Activated naive CD4-positive, alpha-beta T cell (primary cell): ENCODE measurements around the gene HELZ2.

Experiments used
- DNase-seq, 4 experiments: peaks; one replicate each; lab custom pipeline; 2025; lab: John Stamatoyannopoulos, UW

The HELZ2 gene

DNA sequence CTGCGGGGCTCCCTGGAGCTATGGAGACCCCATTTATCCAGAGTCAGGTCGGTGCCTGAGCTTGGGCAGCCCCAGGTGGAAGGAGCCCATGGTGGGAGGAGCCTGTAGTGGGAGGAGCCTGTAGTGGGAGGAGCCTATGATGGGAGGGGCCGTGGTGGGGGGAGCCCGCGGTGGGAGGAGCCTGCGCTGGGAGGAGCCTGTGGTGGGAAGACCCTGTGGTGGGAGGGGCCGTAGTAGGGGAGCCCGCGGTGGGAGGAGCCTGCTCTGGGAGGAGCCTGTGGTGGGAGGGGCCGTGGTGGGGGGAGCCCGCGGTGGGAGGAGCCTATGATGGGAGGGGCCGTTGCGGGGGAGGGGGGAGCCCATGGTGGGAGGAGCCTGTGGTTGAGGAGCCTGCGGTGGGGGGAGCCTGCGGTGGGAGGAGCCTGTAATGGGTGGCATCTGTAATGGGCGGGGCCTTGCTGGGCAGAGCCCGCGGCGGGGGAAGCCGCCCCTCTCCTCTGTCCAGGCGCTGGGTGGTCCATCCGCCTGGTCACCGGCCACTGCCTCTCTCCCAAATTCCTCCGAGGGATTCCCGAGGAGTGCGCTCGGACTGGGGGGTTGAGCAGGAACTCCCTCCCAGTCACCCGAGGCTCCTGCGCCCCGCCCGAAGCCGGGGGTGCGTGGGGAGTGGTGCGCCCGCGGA is 20.6 kb downstream of the HELZ2 start:
- DNase-seq, result peak; percentile 79 to 91 (median 90)

GRCh38 chr20:63552481-63553249 is 21.4 kb downstream of the HELZ2 start:
- DNase-seq, result peak in 1 of 4 experiments; percentile 40

- no peak for DNase-seq
Observed at GRCh38 chr20:63551068-63551467, 23.0 kb downstream of the HELZ2 start.

DNA sequence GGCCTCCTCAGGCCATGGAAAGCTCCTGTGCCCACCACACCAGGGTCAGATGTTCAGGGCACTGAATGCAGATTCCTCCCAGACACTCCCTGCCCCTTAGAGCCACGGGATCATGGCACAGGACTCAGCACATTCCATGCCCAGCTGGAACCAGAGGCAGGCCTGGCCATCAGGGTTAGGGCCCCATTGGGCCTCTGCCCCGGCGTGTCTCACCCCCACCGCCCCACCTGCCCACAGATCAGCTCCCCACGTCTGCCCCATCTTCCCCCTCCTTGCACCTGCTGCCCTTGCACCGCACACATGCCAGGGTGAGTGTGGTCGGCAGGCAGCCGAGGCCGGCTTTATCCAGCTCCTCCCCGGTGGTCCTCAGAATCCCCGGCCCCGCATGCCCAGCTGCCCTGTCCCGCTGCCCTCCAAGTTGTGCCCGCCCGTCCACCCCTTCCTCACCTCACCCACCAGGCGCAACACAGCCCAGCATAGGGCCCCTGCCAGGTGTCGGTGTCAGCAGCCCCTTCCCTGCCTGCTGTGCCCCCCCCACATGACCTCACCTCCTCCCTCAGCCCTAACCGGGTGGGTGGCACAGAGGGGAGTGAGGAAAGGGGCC is 24.3 kb downstream of the HELZ2 start:
- no peak for DNase-seq

DNA sequence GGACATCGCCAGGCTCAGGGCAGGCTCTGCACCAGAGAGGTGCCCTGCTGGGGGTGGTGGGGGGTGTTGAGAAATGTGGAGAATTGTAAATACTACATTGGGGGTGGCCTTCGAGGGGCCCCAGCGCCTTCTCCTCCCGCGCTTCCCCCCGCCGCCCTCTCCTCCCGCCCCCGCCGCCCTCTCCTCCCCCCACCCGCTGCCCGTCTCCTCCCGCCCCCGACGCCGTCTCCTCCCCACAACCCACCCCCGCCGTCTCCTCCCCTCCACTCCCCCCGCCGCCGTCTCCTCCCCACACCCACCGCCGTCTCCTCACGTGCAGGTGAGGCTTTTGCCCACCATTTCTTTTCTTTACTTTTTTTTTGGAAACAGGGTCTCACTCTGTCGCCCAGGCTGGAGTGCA is 25.0 kb downstream of the HELZ2 start:
- no peak for DNase-seq

DNA sequence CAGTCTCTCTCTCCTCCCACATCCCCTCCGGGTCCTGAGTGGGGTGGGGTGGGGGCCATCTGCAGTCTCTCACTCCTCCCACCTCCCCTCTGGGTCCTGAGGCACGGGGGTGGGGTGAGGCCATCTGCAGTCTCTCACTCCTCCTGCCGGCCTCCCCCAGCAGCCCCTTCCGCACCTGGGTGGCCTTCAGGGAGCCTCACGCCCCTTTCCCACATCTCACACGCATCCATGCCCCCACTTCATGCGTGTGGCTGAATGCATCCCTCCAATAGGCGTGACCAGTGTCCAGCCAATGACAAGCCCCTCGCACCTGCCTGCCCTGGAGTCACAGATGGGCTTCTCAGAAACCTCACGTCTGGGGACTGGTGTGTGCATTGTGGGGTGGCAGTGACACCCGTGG is 25.5 kb downstream of the HELZ2 start:
- DNase-seq, result no peak

DNA sequence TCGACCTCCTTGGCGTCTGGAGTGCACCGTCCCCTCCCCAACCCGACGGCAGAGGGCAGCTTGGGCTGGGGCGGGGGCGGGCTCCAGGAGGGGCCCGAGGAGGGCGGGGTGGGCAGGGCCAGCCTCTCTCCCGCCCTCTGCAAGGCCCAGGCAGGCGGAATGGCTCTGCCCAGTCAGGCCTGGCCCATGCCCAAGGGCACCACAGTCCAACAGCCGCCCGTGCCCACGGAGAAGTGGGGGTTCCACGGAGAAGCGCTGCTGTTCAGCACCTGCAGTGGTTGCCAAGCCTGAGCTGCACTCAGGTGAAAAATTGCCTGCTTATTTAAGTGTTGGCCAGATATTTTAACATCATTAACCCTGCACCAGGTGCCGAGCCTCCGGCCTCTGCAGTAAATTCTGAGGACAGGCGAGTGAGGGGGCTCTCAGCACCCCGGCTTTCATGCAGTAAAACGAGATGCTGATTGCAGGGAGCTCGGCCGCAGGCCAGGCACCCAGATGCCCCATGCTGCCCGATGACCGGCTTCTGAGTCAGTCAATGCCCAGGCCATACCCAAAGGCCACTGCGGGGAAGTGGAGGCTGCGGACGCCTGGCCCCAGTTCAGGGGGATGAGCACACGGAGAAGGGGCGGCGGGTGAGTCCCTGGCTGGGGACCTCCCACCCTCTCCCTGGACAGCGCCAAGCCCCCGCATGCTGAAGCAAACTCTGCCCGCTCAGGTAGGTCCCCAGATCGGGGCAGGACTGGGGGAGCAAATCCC is 26.1 kb downstream of the HELZ2 start, which contains the start of gene SRMS:
Gene SRMS, minus strand, starts transcription at position 25 of the 756 bp plus-strand sequence. CDS start 286 bp downstream, outside the sequence.
- no peak for DNase-seq

DNA sequence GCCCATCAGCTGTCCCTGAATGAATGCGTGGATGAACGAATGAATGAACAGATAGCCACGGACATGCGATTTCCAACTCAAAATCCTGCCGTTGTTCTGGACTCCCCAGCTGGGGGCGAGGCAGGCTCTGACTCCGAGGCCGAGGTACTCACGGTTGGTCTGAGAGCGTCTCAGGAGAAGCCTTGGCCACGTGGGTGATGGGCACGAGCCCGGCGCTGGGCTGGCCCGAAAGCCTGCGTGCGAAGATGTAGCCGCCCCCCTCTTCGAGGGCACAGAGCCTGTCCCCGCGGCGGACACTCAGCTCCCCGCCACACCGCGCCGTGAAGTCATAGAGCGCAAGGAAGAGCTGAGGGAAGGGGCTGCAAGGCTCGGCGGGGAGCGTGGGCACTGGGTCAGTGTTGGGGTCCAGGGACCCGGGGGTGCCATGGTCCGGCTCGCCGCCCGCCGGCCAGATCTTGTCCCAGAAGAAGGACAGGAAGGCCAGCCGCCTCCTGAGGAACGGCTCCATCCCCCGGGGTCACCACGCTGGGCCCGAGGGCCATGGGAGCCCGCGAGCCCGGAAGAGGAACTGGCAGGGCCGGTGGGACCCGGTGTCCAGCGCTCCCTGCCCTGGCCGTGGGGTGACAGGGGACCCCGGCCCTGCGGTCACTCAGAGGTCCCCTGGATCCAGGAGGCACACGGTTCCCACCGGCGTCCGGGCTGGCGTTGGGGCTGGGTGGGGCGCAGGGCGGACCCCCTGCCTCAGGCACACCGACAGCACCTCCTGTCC is 26.9 kb downstream of the HELZ2 start:
- DNase-seq, result no peak

DNA sequence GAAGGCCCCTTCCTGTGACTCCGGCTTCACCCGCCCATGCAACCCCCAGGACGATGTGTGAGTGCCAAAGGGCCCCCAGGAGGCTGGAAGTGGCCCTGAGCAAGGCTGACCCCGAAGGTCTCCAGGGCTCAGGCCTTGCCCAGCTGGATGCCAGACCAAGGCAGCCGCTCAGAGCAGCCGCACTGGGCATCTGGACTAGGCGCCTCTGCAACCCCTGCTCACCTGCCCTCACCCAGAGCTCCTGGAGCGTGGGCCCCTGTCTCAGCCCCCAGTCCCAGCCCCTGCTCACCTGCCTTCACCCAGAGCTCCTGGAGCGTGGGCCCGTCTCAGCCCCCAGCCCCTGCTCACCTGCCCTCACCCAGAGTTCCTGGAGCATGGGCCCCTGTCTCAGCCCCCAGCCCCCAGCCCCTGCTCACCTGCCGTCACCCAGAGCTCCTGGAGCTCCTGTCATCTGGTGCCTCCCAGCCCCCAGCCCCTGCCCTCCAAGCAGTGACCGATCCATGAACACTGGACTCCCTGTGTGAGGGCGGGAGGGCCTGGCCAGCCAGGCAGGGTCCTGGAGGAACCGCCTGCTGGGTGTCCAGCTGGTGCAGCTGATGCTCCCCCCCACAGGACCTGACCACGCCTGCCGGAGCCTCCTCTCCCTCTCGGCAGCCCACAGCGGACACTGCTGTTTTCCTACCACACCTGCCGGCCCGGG is 27.6 kb downstream of the HELZ2 start:
- DNase-seq, result no peak

DNA sequence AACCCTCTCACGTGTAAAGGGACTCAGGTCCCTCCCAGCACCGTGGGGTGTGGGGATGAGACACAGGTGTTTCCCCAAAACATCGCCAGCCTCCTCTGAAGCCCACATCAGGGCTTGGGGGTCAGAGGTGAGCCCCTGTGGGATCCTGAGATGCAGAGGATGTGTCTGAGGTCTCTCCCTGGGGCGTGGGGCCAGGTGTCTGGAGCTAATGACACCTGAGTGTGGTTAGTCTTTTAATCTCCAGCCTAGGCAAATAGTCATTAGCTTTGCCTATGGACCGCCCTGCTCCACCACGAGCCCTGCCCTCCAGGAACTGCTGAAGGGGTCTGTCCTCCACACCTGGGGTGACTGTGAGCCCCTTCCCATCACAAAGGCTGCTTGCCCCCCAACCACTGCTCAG is 28.2 kb downstream of the HELZ2 start:
- DNase-seq, result no peak

GRCh38 chr20:63544958-63545516 is 29.0 kb downstream of the HELZ2 start:
- no peak for DNase-seq

DNA sequence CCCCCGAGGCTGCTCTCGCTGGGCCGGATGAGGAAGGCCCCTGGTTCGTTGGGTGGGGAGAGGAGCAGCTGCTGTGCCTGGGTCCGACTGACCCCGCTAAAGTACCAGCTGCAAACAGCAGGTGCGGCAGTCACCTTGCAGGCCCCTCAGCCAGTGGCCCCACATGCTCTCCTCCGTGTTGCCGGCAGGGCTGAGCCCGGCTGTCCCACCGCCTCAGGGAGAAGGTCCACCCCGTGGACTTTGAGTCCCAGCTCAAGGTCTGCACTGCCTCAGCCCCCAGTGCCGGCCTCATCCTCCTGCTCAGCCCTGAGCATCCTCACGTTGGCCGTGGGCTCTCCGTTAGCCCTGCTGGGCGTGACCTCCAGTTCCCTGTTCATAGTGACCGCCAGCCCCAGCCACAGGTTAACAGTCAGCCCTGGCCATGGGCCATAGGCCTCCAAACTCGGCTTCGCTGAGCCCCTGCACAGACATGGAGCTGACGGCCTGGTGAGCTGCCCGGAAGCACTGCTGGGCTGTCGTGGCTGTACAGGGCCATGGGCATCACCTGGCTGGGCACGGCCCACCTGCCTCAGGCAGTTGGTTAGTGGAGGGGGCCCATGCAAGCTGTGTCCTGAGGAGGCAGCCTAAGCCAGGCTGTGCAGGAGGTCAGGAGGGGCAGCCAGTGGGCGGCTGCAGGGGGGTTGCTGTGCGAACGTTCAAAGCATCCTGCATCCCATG is 29.6 kb downstream of the HELZ2 start:
- no peak for DNase-seq

DNA sequence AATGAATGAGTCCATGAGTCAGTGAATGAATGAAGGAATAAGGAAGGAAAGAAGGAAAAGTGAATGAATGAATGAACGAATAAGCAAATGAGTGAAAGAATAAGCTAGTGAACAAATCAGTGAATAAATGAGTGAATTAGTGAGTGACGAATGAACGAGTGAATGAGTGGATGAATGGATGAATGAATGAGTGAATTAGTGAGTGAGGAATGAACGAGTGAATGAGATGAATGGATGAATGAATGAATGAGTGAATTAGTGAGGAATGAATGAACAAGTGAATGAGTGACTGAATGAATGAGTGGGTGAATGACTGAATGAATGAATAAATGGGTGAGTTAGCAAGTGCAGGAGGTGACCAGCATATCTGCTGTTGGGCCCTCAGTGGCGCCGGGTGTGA is 30.3 kb downstream of the HELZ2 start:
- DNase-seq, result no peak

DNA sequence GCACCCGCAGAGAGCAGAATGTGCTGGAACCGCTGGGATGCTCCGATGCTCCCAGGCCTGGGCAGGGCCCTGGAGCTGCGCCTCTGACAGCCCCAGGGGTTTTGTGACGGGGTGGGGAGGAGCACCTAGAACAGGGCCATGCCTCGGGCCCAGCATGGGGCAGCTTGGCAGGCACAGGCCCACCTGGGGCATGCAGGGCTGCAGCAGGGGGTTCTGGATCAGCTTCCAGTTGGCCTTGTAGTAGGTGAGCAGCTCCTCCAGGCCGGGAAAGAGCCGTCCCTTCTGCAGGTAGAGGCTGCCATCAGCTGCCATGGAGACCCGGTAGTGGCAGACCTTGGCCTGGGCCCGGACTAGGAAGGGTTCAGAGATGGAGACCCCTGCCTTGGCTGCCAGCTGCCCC is 30.9 kb downstream of the HELZ2 start:
- DNase-seq, result no peak

- DNase-seq, result no peak
Observed at GRCh38 chr20:63542696-63543095, 31.3 kb downstream of the HELZ2 start.

DNA sequence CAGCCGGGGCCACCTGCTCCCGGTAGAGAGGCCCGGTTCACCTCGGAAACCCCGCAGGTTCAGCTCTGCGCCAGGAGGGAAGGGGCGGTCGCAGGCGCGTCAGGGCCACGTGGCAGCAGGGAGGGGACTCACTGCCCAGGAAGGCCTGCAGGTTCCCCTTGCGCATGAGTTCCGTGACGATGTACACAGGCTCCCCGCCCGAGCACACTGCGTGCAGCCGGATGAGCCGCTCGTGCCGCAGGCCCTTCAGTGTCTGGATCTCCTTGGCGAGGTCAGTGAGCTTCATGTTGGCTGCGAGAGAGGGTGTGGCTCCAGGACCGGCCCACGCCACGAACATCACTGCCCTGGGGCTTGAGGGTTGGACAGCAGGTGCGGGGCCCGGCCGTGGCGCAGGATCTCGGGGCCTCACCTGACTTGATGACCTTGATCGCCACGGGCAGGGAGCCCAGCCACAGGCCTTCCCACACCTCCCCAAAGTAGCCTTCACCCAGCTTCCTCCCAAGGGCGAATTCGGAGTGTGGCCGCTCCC is 31.9 kb downstream of the HELZ2 start:
- DNase-seq, result no peak

DNA sequence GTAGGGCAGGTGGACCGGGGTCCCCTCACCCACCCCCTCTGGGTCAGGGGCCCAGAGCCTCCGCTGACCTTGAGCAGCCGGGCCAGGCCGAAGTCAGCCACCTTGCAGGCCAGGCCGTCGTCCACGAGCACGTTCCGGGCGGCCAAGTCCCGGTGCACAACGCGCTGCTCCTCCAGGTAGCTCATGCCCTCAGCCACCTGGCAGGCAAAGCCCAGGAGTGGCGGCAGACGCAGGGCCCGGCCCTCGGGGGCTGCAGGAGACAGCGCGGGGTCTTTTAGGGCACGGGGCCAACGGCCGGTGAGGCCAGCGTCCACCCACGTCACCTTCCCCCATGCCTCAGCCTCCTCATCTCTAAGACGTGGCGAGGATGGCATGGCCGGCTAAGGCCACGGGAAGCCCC is 32.7 kb downstream of the HELZ2 start:
- DNase-seq, result no peak

DNA sequence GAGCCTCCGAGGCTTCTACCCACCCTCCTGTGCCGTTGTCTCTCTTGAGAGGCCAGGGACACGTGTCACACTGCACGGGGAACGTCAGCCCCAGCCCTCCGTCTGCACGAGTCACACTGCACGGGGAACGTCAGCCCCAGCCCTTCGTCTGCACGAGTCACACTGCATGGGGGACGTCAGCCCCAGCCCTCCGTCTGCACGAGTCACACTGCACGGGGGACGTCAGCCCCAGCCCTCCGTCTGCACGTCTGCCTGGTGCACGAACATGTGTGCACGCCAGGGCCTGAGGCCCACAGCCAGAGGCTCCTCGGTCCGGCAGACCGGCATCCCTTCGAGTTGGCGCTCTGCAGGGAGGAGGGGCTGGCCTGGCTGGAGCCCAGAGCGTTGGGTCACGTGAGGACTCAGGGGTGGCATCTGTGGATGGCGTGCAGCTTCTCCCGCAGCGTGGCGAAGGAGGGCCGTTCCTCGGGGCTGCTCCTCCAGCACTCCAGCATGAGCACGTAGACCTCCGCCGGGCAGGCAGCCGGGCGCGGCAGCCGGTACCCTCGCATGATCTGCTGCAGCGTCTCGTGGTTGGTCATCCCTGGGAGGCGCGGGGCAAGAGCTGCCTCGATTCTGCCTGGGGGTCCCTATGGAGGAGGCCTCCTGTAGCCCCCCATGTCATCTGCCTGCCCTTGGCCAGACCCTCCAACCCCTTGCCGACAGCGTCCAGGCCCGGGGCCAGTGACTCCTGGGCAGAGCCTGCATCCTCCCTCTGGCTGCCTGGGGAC is 33.4 kb downstream of the HELZ2 start:
- DNase-seq, result no peak
